UCSD-AML1 (cell line): ENCODE data around the gene TTC13.
A peak's percentile ranks its signal among the peaks of the same experiment; 100 is the strongest.
"Not testable (repeated sequence)": the region's sequence is repeated elsewhere in the genome, so short reads cannot be mapped to it uniquely, and the experiment has no call there.

Experiments used
- DNase-seq: peaks from one replicate; lab custom pipeline; 2025; ENCODE audit not compliant: unreplicated experiment; lab: John Stamatoyannopoulos, UW

Gene TTC13

DNA sequence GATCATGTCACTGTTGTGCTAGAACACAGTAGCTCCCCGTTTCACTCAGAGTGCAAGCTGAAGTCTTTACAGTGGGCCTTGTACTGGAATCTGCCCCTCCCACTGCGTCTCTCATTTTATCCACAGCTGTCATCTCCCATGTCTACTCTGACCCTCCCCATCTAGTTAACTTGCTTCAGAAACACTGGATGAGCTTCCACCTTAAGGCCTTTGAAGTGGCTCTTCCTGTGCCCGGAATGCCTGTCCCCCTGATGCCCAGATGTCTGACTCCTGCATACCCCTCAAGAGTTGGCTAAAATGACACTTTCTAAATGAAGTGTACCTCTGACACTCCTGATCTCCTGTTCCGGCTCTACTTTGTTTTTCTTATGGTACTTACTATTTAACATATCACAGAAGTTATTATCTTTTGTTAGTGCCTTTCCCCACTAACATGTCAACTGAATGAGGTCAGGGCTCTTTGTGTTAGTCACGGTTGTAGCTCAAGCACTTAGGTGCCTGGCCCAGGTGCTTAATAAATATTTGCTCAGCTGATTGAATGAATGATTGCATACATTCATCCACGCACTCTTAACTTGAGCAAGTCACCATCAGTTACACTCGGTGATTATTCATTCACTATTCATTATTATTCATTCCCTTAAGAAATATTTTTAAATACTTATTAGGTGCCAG lies 13.6 kb upstream of the TTC13 start:
- no peak for DNase-seq

DNA sequence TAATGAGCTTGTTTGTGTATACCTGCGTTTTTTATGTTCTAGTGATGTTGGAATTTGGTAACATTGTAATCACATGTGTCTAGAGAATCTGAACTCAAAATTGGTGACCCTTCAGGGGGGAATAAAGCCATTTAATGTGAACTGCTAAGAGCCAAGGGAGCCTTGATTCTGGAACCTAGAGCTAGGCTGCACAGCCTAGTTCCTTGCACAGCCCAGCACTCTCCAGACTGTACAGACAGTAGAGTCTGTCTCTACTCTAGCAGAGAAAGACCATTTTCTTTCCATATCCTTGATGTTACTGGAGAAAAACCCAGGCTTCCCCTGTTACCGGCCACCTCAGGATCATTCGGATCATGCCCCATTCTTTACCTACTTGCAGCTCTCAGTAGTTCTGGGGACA lies 8.8 kb upstream of the TTC13 start:
- DNase-seq = no peak

DNA sequence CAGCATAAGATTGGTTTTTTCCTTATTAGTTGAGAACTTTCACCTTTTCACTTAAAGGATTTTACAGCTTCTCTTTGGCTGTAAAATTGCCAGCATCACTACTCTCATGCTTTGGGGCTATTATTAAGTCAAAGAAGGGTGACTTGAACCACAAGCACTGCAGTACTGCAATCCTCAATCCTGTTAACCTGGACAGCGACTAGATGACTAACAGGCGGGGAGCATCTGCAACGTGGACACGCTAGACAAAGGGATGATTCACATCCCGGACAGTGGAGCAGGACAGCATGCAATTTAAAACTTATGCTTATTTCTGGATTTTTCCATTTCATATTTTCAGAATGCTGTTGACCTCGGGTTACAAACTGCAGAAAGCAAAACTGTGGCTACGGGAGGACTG lies 8.3 kb upstream of the TTC13 start:
- DNase-seq = no peak

DNA sequence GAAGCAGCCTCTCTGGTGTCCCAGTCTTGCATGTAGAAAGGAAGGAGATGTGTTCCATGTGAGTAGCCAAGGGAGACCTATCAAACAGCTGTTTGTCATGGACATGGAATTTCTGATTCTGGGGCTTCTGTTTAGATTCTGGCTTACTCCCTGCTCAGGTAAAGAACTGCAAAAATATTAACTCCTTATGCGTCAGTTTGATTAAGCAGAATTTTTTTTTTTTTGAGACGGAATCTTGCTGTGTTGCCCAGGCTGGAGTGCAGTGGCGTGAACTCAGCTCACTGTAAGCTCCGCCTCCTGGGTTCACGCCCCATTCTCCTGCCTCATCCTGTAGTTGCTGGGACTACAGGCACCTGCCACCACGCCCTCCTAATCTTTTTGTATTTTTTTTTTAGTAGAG lies 7.0 kb upstream of the TTC13 start:
- no peak for DNase-seq

DNA sequence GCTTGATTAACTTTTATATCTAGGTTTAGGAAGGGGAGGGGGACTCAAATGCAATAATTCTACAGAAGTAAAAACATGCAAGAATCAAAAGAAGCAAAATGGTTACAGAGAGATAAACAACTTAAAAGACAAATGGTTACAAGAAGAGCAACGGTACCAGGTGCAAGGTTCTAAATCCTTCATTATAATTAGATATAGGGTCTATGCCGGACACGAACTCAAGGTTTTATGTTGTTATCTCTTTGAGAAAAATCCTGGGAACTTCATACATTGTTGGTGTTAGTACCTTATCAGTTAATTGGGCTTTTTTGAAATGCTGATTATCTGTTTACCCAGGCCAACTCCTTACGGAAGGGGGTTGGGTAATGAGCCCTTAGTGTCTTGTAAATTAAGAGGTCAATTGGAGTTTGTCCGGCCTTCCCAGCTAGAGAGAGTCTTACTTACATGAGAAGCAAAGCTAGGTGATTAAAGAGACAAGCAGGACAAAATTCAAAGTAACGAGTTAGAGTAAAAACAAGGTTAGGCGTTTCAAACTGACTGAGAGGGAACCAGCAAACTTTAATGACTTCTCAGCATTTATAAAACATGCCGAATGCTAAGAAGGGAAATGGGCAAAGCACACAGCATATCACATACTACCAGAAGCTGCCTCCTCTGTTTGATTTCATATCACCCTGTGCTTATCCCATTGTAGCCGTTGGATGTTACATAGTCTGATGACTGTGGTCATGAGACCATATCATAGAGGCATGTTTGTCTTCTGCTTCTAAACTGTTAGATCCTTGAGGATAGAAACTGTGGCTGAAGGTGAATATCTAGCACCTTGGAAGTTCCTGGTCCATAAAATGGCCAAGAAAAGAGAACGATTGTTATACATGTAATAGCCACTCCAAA lies 6.2 kb upstream of the TTC13 start:
- not testable (repeated sequence) for DNase-seq

DNA sequence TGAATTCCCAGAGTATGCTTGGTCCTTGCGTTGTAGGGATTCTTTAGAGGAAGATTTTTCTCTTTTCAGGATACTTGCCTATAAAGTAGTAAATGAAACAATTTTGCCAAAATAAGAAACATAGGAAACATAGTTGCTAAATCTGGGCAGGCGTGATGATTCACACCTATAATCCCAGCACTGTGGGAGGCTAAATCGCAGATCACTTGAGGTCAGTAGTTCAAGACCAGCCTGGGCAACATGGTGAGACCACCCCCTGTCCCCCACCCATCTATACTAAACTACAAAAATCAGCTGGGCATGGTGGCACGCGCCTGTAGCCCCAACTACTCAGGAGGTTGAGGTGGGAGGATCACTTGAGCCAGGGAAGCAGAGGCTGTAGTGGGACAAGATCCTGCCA lies 5.2 kb upstream of the TTC13 start:
- DNase-seq = no peak

DNA sequence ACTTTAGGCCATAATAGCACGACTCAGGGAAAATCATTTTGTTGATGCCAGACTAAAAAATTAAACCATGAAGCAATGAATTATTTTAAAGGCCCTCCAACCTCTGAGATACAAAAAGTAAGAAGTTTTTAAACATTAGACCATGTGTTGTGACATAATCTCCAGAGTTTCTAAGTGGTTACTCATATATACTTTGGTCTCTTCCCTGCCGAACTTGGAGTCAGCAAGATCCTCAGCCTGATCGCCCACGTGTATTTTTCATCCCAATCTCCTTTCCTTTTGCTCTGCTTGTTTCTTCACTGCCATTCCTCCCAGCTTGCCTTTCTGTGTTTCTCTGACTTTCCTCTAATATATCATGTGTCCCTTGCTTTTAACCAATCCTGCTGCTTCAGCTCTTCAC lies 4.0 kb upstream of the TTC13 start:
- DNase-seq = no peak

DNA sequence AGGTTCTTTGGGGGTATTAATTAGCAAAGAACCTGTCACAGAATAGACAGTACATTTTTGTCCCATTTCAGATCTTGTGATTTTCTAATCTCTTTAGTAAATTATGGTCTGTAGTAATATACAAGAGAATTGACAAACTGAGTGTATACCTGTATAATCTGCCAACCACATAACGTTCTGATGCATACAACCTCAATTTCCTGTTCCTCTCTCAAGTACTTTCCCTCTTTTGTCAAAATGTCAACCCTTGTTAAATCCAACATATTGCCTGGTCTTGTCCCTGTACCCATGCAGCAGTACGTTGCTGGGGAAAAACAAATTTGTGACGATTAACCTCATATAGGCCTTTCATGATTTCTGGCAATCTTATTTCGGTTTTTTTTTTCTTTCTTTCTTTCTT lies 1.3 kb upstream of the TTC13 start:
- no peak for DNase-seq

DNA sequence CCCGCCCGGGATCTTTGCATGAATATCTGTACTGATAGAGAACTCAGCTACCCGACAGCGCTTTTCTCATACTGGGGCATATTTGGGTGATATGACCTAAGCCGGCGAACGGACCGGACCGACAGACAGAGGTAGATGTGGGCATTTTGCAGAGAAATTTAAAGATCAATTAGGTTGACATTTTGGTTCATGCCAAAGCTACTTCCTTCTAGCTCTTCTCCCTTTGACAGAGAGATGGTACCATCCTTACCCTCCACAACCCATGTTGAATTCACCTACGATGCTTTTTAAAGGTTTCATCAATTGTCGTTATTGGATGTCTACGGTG lies 692 bp upstream of the TTC13 start:
- no peak for DNase-seq

DNA sequence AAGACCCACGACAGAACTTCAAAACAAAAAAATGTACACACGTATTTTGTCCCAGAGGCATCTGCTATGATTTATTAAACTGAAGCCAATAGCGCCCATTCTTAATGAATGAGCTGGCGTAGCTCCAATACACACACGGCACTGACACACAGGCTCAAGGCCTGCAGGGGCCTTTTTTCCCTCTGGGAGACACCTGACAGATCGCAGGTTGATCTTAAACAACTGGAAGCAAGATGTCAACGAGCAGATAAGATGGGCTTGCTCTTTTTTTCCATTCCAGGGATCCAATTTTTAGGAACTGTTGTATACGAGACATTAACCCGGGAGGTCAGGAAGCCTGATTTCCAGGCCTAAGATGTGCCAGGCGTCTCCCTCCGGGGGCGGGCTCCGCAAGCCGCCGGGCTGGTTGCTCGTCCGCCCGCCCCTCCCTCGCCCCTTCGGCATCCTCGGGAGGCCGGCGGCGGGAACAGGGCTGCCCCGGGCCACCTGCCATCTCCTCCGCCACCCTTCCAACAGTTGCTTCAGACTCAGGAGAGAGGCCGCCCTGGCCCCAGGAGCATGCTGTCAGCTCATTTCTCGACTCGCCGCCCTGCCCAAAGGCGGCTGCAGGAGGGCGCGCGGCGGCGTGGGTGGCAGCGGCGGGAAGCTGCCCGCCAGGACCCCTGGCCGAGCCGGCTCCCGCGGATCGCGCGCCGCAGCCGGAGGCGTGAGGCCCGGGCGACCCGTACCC lies 735 bp downstream of the TTC13 start:
- peak; percentile 33 for DNase-seq

DNA sequence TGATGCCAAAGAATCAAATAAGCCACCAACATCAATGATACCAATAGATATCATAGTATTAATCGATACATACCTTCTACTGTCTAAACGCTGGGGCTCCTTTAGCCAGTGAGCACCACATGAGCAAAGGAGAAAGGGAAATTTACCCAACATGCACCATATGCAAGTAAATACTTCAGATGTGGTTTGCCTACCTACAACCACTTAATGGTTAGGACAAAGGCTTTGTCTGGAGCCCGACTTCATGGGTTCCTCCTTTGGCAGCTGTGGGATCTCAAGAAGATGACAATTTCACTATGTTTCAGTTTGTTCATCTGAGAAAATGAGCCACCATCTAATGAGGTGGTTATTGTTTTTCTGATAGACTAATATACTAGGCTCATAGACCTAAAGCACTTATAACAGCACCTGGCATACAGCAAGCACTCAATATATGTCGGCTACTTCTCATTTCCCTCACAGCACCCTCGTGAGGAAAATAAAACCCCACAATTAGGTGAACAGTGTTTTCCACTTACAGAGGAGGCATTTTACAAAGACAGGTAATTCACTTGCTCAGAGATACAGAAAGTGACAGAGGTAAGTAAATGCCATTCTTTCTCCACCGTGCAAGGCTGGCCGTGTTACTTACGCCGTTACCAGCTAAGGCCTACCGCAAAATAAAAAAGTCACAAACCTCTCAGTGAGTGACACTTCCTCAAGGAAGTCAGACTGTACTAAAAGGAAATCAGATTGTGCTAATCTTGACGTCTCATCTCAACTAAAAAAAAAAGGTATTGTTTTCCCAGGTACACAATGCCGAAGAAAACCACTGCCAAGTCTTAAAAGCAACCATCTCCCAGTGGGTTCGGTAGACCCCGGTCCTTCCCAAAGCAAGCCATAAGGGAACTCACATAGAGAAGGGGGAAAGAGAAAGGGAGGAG lies 1.6 kb downstream of the TTC13 start:
- DNase-seq = peak; percentile 33

DNA sequence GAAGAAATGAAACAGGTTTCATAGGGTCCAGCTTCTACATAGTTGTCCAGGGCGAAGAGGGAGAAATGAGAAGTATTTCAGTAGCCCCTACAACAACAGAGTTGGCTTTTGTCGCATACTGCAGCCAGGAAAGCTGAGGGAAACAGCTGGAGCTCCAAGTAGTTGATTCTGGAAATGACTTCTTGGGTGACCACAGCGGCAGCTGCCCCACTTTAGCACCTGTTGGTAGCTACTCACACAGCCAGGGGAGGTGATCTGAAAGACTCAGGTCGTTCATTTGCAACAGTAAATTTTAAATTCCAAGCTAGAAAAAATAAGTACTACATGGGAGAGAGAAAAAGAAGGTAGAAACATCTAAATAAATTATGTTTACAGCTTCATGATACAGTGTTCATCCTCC lies 2.3 kb downstream of the TTC13 start:
- no peak for DNase-seq

DNA sequence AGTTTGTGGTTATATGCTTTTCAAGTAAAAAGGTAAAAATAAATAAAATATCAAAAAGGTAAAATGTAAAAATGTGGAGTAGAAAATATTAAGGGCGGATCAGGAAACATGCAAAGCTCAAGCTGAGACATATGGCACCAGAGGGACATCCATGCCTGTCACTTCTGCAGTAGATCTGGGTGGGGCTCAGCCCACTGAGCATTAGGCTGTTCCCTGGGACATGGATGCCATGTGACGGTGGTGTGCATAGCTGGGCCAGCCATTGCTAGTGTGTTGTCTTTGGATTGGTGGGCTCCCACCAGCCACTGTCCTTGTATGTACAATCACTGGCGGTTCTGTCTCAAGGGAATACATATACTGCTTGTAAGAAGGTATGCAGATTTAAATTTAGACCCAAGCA lies 3.0 kb downstream of the TTC13 start:
- DNase-seq = no peak

DNA sequence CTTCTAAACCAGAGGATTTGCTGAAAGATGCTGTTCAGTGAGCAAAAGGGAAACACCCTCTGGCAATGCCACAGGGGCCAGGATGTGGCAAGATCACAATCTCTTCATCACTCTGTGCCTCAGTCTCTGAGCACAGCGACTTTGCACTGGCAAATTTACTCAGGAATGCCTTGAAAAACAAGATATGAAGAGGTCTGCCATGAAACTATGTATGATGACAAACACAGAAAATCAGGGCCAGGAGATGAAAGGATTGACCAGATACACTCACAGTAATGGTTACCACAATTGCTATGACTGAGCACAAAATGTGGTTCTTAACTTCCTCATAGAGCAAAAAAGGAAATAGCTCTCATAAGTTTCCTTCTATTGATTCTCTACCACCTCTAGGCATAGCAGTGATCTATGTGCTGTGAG lies 5.8 kb downstream of the TTC13 start:
- DNase-seq = peak; percentile 26

DNA sequence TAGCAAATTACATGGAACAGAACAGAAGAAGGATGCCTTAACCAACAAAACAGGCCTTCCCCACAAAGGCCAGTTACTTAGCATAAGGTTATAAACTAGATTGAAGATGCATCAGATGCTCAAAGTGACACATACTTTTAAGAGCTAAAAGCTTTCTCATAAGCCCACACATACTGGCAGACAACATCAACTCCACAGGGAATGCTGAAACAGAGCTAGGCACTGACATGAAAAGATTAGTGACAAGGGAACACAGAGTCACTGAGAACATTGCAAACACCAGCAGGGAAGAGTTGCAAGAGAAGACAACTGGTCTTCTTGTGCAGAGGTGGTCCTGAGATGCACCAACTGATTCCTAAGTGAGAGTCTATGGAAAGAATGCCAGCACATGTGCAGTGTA lies 6.9 kb downstream of the TTC13 start:
- DNase-seq = no peak

DNA sequence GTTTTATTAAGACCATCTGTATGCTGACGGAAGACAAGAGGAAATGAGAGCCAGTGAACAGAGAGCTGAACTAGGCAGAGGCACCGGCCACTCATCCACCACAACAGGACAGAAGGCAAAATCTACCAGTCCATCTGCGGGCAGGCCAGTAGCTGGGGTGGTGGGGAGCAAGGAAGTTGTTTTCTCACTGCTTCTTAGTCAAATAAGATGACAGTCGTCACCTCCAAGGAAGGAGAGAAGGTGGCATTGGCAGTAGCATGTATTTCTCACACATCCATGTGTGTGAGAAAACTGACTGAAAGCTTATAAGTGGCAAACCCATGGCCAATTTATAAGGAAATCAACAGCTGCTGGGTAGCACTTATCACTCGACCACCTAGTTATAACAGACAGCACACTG lies 8.2 kb downstream of the TTC13 start:
- DNase-seq = no peak

DNA sequence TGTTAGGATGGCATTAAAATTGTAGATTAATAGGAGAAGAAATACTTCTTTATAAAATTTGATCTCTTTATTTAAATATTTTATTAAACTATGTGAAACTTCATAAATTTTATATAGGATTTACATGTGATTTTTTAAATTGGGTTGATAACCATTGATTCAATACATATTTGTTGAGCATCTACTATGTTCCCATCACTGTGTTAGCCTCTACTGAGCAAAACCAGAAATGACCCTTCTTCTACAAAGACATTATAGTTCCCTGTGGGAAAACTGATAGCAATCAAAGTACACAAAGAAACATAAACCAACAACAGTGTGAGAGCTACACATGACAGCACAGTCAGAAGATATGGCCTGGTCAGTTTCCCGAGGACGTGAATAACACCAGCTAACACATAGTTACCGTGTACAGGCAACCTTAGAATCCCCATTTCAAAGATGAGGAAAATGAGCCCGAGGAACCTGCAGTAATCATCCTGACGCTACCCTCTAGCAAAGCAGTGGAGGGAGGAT lies 12.2 kb downstream of the TTC13 start:
- no peak for DNase-seq

DNA sequence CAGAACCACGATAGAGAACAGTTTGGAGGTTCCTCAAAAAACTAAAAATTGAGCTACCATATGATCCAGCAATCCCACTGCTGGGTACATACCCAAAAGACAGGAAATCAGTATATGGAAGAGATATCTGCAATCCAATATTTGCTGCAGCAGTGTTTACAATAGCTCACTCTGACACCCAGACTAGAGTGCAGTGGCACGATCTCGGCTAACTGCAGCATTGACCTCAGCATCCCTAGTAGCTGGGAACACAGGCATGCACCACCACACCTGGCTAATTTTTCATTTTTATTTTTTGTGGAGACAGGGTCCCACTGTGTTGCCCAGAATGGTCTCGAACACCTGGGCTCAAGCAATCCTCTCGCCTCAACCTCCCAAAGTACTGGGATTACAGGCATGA lies 13.1 kb downstream of the TTC13 start:
- DNase-seq = no peak

DNA sequence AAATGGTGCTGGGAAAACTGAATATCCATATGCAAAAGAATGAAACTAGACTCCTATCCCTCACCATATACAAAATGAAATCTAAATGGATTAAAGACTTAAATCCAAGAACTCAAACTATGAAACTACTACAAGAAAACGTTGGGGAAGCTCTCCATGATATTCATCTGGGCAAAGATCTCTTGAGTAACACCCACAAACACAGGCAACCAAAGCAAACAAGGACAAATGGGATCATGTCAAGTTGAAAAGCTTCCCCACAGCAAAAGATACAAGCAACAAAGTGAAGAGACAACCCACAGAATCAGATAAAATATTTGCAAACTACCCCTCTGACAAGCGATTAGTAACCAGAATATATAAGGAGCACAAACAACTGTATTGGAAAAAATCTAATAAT lies 13.8 kb downstream of the TTC13 start:
- no peak for DNase-seq

DNA sequence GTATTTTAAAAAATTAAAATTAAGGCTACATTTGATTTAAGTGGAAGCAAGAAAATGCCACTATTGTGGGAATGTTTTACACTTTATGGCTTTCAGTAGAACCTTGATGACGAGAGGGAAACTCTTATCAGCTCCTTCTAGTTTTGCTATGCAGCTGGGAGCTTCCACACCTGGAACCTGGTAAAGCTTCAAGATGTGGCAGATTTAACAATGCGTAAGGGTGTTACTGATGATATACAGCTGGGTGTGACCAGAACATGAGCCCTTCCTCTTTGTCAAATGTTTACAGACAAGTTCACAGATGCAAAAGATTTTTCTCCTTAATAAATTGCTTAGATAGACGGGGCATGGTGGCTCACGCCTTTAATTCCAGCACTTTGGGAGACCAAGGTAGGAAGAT lies 20.3 kb downstream of the TTC13 start:
- no peak for DNase-seq

DNA sequence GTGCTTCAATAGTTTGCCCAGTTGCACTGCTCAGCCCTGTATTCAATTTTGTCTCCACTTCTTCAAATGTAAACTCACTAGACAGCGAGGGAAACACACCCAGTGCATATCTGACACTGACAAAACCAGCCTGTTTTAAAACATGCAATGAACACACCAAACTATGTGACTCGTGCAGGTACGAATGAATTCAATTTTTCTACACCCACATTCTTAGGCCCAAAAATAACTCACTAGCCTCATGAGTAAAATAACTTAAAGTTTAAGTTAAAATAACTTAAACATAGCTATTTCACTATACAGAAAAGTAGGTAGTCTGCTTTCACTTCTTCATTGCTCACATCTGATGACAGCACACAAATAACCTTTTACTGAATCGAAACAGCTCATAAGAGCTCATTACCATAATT lies 21.1 kb downstream of the TTC13 start:
- no peak for DNase-seq
